ENCODE data around the gene LBH. TPM values are rescaled to one million over a fixed set of nuclear protein-coding genes. Genes with fewer than 3 reads are reported as not detected.

Gene LBH
- total and polyA plus RNA-seq, 10 donors: 48.7 to 178 (median 116) TPM

DNA sequence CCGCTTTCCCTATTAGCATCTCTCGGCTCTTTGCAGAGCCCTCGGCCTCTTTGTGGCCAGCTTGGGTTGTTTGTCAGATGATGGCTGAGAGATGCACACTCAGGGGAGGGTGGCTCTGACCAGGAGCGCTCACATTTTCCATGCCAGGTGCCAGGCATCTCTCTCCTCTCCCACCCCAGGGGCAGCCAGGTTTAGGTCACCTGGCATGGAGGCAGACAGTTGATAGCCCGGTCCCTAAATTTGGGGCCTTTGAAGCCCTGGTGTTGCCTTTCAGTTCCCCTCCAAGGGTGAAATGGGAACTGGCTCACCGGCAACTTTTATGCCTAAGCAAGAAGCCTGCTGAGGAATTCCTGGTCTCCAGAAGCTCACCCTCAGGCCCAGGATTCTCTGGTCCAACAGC is 19.1 kb downstream of the LBH start:
- Histone ChIP-seq H3K27me3 (replicated peaks in 1 of 7) (no peaks in the 10 kb centered on the region), H3K27ac (peak overlapping the region in 5 of 8 donors; percentile 20 to 75 (median 27)), H3K4me1 (peaks cover 57 to 100% (median 86%) of the 10 kb centered on the region in 6 donors), H3K9me3 (no peaks in the 10 kb centered on the region), H3K4me3 (no peak overlapping the region), H3K36me3 (peaks cover 0 to 79% (median 7%) of the 10 kb centered on the region in 6 donors)
- 81 to 91% (median 86%) methylated on average over 6 of the region's 6 CpGs for WGBS, 5 donors
- TF ChIP-seq POLR2AphosphoS5 (IDR thresholded peaks at IDR 0.05) (no peak), POLR2A (IDR thresholded peaks at IDR 0.05) (no peak)
- TF ChIP-seq, protein P1, sequence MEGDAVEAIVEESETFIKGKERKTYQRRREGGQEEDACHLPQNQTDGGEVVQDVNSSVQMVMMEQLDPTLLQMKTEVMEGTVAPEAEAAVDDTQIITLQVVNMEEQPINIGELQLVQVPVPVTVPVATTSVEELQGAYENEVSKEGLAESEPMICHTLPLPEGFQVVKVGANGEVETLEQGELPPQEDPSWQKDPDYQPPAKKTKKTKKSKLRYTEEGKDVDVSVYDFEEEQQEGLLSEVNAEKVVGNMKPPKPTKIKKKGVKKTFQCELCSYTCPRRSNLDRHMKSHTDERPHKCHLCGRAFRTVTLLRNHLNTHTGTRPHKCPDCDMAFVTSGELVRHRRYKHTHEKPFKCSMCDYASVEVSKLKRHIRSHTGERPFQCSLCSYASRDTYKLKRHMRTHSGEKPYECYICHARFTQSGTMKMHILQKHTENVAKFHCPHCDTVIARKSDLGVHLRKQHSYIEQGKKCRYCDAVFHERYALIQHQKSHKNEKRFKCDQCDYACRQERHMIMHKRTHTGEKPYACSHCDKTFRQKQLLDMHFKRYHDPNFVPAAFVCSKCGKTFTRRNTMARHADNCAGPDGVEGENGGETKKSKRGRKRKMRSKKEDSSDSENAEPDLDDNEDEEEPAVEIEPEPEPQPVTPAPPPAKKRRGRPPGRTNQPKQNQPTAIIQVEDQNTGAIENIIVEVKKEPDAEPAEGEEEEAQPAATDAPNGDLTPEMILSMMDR (IDR thresholded peaks at IDR 0.05 in 8 of 11, conservative IDR thresholded peaks at IDR 0.05 in 3 of 11): no peak
- peak; percentile 56 for DNase-seq
- intact Hi-C loops (cut with DNase I; ENCODE audit: low total_unique reads): no loop called here

DNA sequence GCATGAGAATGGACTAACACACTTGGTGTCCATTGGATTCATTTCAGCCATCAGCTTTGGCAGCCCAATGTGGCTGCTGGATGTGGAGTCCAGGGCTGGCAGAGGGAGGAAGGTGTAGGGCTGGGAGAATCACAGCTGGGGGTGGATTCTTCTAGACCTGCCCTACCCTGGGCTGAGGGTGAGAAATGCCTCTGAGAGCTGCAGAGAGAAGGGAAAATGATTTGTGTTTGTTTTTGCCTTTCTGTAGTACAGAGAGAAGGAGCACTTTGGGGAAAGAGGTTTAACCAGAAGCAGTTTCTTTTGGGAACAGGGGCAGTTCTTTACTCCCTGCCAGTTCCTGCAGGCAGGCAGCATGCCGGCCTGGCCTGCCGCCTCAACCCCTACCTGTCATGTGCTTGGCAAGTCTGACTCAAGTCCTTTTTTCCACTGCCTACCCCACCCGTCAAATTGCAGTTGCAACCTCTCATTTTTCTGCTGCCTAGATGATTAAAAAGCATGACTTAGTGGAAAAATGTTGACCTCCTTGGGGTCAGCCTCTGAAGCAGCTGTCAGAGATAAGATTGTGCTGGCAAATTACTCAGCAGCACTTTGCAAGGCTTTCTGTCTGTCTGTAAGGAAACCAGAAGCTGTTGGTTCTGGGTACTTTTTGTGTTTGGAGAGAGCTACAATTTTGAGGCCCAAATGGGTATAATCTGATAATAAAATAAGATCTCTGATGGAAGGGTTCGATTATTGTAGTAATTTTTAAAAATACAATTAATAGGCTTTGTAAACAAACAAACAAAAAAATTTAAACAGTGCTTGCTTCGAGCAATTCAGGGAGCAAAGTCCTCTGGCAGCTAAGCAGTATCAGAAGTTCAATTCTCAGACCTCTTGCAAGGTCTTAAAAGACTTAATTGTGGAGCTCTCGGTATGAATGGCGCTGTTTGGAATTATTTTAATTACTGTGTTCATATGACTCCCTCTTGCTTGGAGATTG is 21.7 kb downstream of the LBH start:
- no peak for DNase-seq
- no peak overlapping the region for H3K4me3 ChIP-seq
- H3K36me3 ChIP-seq: peaks cover 0 to 85% (median 30%) of the 10 kb centered on the region in 6 donors
- TF ChIP-seq, protein P1 (IDR thresholded peaks at IDR 0.05 in 8 of 11, conservative IDR thresholded peaks at IDR 0.05 in 3 of 11): no peak
- TF ChIP-seq POLR2A (IDR thresholded peaks at IDR 0.05) (no peak), POLR2AphosphoS5 (IDR thresholded peaks at IDR 0.05) (peak in 2 of 3 donors; percentile 63 to 65)
- intact Hi-C loops (cut with DNase I; ENCODE audit: low total_unique reads): no loop called here
- 41 to 47% (median 45%) methylated on average over 7 of the region's 7 CpGs for WGBS, 5 donors
- H3K27ac ChIP-seq: peak overlapping the region; percentile 51 to 82 (median 74)
- peaks cover 56 to 100% (median 77%) of the 10 kb centered on the region in 6 donors for H3K4me1 ChIP-seq
- no peaks in the 10 kb centered on the region for H3K27me3 ChIP-seq (replicated peaks in 1 of 7)
- no peaks in the 10 kb centered on the region for H3K9me3 ChIP-seq

DNA sequence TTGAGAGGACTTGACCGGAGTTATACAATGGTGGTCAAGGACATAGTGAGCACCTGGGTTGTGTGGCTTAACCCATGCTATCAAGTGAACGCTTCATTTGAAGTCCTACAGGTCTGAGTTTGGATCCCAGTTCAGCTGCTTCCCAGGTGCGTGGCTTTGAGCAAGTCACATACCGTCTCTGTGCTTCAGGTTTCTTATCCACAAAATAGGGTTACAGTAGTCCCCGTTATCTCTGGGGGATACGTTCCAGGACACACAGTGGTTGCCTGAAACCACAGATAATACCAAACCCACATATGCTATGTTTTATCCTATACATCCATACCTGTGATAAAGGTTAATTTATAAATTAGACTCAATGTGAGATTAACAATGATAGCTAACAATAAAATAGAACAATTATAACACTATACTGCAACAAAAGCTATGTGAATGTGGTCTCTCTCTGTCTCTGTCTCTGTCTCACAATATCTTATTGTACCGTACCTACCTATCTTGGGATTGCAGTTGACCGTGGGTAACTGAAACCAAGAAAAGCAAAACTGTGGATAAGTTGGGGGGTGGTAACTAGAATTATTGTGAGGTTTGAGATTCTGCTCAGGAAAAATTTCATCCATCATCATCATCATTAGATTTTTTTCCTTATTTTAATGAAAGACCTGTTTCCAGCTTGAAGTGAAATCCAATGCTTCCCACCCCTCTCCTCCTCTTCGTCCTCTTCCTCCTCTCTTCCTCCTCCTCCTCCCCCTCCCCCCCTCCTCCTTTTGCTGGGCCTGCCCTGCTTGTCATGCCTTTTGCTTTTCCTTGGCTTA is 22.7 kb downstream of the LBH start:
- peaks cover 4 to 93% (median 40%) of the 10 kb centered on the region in 6 donors for H3K36me3 ChIP-seq
- no peaks in the 10 kb centered on the region for H3K27me3 ChIP-seq (replicated peaks in 1 of 7)
- TF ChIP-seq, protein P1 (IDR thresholded peaks at IDR 0.05 in 8 of 11, conservative IDR thresholded peaks at IDR 0.05 in 3 of 11): no peak
- TF ChIP-seq POLR2A (IDR thresholded peaks at IDR 0.05): no peak
- TF ChIP-seq POLR2AphosphoS5 (IDR thresholded peaks at IDR 0.05): no peak
- 75 to 84% (median 83%) methylated on average over 9 of the region's 9 CpGs for WGBS, 5 donors
- no peak overlapping the region for H3K4me3 ChIP-seq
- DNase-seq: no peak
- H3K27ac ChIP-seq: peak overlapping the region; percentile 1 to 82 (median 74)
- intact Hi-C loops (cut with DNase I; ENCODE audit: low total_unique reads): no loop called here
- H3K9me3 ChIP-seq: no peaks in the 10 kb centered on the region
- peaks cover 49 to 100% (median 71%) of the 10 kb centered on the region in 6 donors for H3K4me1 ChIP-seq
